Measurements from ENCODE around the gene APBB3.

Gene APBB3

GRCh38 chr5:140574165-140574564 is 9.8 kb upstream of the APBB3 start:
- no peak for DNase-seq (ENCODE audit: extremely low read depth, low read depth)
- TF ChIP-seq, protein P1, sequence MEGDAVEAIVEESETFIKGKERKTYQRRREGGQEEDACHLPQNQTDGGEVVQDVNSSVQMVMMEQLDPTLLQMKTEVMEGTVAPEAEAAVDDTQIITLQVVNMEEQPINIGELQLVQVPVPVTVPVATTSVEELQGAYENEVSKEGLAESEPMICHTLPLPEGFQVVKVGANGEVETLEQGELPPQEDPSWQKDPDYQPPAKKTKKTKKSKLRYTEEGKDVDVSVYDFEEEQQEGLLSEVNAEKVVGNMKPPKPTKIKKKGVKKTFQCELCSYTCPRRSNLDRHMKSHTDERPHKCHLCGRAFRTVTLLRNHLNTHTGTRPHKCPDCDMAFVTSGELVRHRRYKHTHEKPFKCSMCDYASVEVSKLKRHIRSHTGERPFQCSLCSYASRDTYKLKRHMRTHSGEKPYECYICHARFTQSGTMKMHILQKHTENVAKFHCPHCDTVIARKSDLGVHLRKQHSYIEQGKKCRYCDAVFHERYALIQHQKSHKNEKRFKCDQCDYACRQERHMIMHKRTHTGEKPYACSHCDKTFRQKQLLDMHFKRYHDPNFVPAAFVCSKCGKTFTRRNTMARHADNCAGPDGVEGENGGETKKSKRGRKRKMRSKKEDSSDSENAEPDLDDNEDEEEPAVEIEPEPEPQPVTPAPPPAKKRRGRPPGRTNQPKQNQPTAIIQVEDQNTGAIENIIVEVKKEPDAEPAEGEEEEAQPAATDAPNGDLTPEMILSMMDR (IDR thresholded peaks at IDR 0.05; ENCODE audit: low read depth, low read length), result no peak

DNA sequence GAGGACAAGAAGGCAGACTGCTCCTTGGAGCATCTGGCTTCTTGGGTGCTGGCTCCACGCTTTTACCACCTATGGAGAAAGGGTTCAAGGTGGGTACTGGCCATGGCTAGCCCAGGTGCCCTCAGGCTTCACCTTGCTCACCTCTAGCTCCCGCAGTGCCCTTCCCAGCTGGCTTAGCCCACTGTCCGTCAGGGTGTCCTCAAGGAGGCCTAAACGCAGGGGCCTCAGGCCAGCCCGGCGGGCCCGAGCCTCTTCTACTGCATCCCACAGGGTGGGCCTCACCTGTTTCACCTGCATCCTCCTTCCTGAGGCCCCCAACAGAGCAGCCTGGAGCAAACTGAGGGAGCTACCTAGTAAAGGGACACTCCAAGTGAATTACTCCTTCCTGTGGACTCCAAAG is 9.3 kb upstream of the APBB3 start:
- DNase-seq (ENCODE audit: extremely low read depth, low read depth), result no peak
- TF ChIP-seq, protein P1 (IDR thresholded peaks at IDR 0.05; ENCODE audit: low read depth, low read length), result no peak

- TF ChIP-seq, protein P1 (IDR thresholded peaks at IDR 0.05; ENCODE audit: low read depth, low read length), result no peak
- no peak for DNase-seq (ENCODE audit: extremely low read depth, low read depth)
Observed at GRCh38 chr5:140571105-140571504, 6.7 kb upstream of the APBB3 start.

- TF ChIP-seq, protein P1 (IDR thresholded peaks at IDR 0.05; ENCODE audit: low read depth, low read length), result no peak
- no peak for DNase-seq (ENCODE audit: extremely low read depth, low read depth)
Observed at GRCh38 chr5:140570488-140570887, 6.1 kb upstream of the APBB3 start.

GRCh38 chr5:140570058-140570457 is 5.7 kb upstream of the APBB3 start:
- no peak for DNase-seq (ENCODE audit: extremely low read depth, low read depth)
- TF ChIP-seq, protein P1 (IDR thresholded peaks at IDR 0.05; ENCODE audit: low read depth, low read length), result no peak

GRCh38 chr5:140569197-140569596 is 4.8 kb upstream of the APBB3 start:
- TF ChIP-seq, protein P1 (IDR thresholded peaks at IDR 0.05; ENCODE audit: low read depth, low read length), result no peak
- no peak for DNase-seq (ENCODE audit: extremely low read depth, low read depth)

DNA sequence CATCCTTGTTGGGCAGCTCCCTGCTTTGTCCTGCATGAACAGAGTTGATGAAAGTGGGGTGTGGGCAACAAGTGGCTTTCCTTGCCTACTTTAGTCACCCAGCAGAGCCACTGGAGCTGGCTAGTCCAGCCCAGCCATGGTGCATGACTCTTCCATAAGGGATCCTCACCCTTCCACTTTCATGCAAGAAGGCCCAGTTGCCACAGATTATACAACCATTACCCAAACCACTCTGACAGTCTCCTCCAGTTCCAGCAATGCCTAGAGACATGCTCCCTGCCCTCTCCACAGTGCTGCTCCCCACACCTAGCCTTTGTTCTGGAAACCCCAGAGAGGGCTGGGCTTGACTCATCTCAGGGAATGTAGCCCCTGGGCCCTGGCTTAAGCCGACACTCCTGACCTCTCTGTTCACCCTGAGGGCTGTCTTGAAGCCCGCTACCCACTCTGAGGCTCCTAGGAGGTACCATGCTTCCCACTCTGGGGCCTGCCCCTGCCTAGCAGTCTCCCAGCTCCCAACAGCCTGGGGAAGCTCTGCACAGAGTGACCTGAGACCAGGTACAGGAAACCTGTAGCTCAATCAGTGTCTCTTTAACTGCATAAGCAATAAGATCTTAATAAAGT is 4.2 kb upstream of the APBB3 start:
- TF ChIP-seq, protein P1 (IDR thresholded peaks at IDR 0.05; ENCODE audit: low read depth, low read length), result no peak
- DNase-seq (ENCODE audit: extremely low read depth, low read depth), result no peak
